Measurements from ENCODE around the gene FGGY. TPM values are rescaled to one million over a fixed set of nuclear protein-coding genes. Genes with fewer than 3 reads are reported as not detected.

FGGY gene
- total and polyA plus RNA-seq, 2 donors (not counting 3 experiments of a cell fraction or from before 2014, with no cell fraction given) = 5.6 to 6.4 TPM

DNA sequence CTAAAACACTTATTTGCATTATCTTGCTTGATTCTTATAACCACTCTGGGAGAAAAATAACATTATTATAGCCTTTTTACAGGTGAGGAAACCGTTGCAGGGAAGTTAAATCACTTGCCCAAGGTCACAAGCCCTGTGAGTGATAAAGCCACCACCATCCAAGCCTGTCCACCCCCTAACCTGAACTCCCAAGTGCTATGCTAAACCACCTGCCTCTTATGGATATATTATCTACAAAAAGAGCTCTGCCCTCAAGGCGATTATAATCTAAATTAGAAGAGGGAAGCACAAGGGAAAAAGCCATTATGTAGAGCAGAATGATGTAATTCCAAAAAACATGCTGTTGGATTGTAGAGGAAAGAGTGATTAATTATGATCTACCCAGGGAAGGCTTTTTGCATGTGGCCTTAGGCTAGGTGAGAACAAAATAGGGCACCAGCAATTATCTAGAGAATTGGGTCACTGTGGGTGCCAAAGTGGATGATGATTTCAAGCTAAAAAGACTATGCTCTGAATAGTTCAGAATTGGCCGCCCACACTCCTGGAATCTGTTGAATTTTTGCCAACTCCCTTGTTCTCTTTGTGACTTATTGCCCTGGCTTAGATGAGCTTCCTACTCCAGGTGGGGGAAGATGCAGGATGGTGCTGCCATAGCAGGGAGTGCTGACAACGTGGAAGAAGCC lies 205.3 kb downstream of the FGGY start:
- H3K36me3 ChIP-seq (ENCODE audit: control insufficient read depth in 2 of 2, extremely low read depth in 1 of 2, insufficient read depth in 2 of 2, low read length in 2 of 2) = no peaks in the 10 kb centered on the region
- intact Hi-C loops (cut with micrococcal nuclease) (no loop called here), dilution Hi-C loops (cut with MboI; ENCODE audit: extremely low pct_ligation_motif_present, low sequenced_read_pairs) (no loop called here)
- DNase-seq (ENCODE audit: low read depth, low spot score) (no peak), FAIRE-seq (no peak)
- no peak overlapping the region for H3K4me2 ChIP-seq (ENCODE audit: insufficient read depth, low read length)
- H3K79me2 ChIP-seq (ENCODE audit: control insufficient read depth, insufficient read depth, low read length) = no peaks in the 10 kb centered on the region
- H3K27me3 ChIP-seq (ENCODE audit: control insufficient read depth in 2 of 2, insufficient read depth in 2 of 2, low read length in 2 of 2) = no peaks in the 10 kb centered on the region
- no peak overlapping the region for H3K27ac ChIP-seq (ENCODE audit: insufficient read depth, low read depth, low read length)
- no peaks in the 10 kb centered on the region for H4K20me1 ChIP-seq (replicated peaks; ENCODE audit: control insufficient read depth, extremely low read depth, insufficient read depth, low read length)
- H3K9ac ChIP-seq (replicated peaks; ENCODE audit: extremely low read depth, insufficient read depth, low read length) = no peak overlapping the region
- no peak overlapping the region for H3K4me3 ChIP-seq (replicated peaks in 1 of 3; ENCODE audit: insufficient read depth in 1 of 3, low read depth in 1 of 3, low read length in 3 of 3)
- TF ChIP-seq, protein P1, sequence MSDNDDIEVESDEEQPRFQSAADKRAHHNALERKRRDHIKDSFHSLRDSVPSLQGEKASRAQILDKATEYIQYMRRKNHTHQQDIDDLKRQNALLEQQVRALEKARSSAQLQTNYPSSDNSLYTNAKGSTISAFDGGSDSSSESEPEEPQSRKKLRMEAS (IDR thresholded peaks at IDR 0.05; ENCODE audit: insufficient read depth, insufficient read length) = no peak
- TF ChIP-seq JUN (IDR thresholded peaks at IDR 0.05; ENCODE audit: borderline replicate concordance, insufficient read depth, insufficient read length, low read depth) (no peak), GATA2 (IDR thresholded peaks at IDR 0.05; ENCODE audit: insufficient read depth, insufficient read length, low read depth, low read length) (no peak), FOS (IDR thresholded peaks at IDR 0.05; ENCODE audit: borderline replicate concordance, insufficient read depth, low read length) (no peak), MYC (IDR thresholded peaks at IDR 0.05; ENCODE audit: low read depth, low read length) (no peak), EZH2 (IDR thresholded peaks at IDR 0.05; ENCODE audit: borderline replicate concordance, low read depth, low read length, severe bottlenecking) (no peak), POLR2AphosphoS5 (IDR thresholded peaks at IDR 0.05; ENCODE audit: insufficient read depth, low read depth, low read length) (no peak), POLR2A (IDR thresholded peaks at IDR 0.05; ENCODE audit: low read depth, low read length) (no peak)
- TF ChIP-seq, protein P2, sequence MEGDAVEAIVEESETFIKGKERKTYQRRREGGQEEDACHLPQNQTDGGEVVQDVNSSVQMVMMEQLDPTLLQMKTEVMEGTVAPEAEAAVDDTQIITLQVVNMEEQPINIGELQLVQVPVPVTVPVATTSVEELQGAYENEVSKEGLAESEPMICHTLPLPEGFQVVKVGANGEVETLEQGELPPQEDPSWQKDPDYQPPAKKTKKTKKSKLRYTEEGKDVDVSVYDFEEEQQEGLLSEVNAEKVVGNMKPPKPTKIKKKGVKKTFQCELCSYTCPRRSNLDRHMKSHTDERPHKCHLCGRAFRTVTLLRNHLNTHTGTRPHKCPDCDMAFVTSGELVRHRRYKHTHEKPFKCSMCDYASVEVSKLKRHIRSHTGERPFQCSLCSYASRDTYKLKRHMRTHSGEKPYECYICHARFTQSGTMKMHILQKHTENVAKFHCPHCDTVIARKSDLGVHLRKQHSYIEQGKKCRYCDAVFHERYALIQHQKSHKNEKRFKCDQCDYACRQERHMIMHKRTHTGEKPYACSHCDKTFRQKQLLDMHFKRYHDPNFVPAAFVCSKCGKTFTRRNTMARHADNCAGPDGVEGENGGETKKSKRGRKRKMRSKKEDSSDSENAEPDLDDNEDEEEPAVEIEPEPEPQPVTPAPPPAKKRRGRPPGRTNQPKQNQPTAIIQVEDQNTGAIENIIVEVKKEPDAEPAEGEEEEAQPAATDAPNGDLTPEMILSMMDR (IDR thresholded peaks at IDR 0.05; ENCODE audit: extremely low read depth in 1 of 2, insufficient read depth in 1 of 2, low read depth in 1 of 2, low read length in 2 of 2) = no peak
- no TSS peak for BruUV-seq (replicated peaks)
- CTCF ChIA-PET = no interaction called here
- H3K9me3 ChIP-seq (replicated peaks; ENCODE audit: control insufficient read depth, insufficient read depth, low read length) = no peaks in the 10 kb centered on the region
- no peaks in the 10 kb centered on the region for H3K9me1 ChIP-seq (replicated peaks; ENCODE audit: control insufficient read depth, extremely low read depth, insufficient read depth, low read length)
- no peaks in the 10 kb centered on the region for H3K4me1 ChIP-seq (ENCODE audit: control insufficient read depth, extremely low read depth, insufficient read depth, low read length)
- no peak overlapping the region for H2AFZ ChIP-seq (ENCODE audit: low read depth, low read length)
- POLR2A ChIA-PET = interaction anchor here (0.6 kb wide), 1 partner anchor 395 kb away, joined by 6 read pairs; no protein-coding TSS in a partner anchor

Measured in endothelial cell of umbilical vein (primary cell).